NT2/D1 (cell line): Measurements from ENCODE around the gene TRIM68.

Experiments
- DNase-seq: peaks from one replicate; pipeline ENCODE4 v3.0.0-alpha.2; 2011; ENCODE audit warnings: low read depth, low spot score
- H3K27me3 ChIP-seq: 2 replicates; pipeline ENCODE4 v1.6.0; 2011; ENCODE audit warnings: mild to moderate bottlenecking; ENCODE audit not compliant: insufficient read length, insufficient read depth
- H3K36me3 ChIP-seq: 2 replicates; pipeline ENCODE4 v1.6.1; 2011; ENCODE audit warnings: mild to moderate bottlenecking, low read length, mixed read lengths; ENCODE audit not compliant: insufficient read depth, insufficient read length
- H3K4me1 ChIP-seq: 2 replicates; pipeline ENCODE4 v1.5.1; 2011; ENCODE audit not compliant: insufficient read depth, insufficient read length
- H3K4me3 ChIP-seq: 2 replicates; pipeline ENCODE4 v1.5.1; 2011; ENCODE audit warnings: low read depth; ENCODE audit not compliant: insufficient read length
- H3K9ac ChIP-seq: 2 replicates; pipeline ENCODE4 v1.6.0; 2011; ENCODE audit warnings: low read depth; ENCODE audit not compliant: insufficient read length
- H3K9me3 ChIP-seq: 2 replicates; pipeline ENCODE4 v1.5.1; 2011; ENCODE audit warnings: mild to moderate bottlenecking, low read length; ENCODE audit not compliant: insufficient read depth
- SUZ12 ChIP-seq: IDR thresholded peaks from 2 replicates; pipeline ENCODE4 v1.6.1; 2011; ENCODE audit not compliant: insufficient read length, insufficient read depth; ENCODE audit errors: extremely low read depth
- YY1 ChIP-seq: IDR thresholded peaks from 2 replicates; pipeline ENCODE4 v1.6.1; 2011; ENCODE audit not compliant: insufficient read length, insufficient read depth
- ZNF274 ChIP-seq: IDR thresholded peaks from 2 replicates; pipeline ENCODE4 v1.6.1; 2011; ENCODE audit warnings: mild to moderate bottlenecking, low read depth, low read length

The TRIM68 gene

GRCh38 chr11:4577761-4578160, 30.3 kb downstream of the TRIM68 start:
- no peak overlapping the region for H3K9ac ChIP-seq
- no peaks in the 10 kb centered on the region for H3K27me3 ChIP-seq
- no peak overlapping the region for H3K4me3 ChIP-seq
- H3K9me3 ChIP-seq: no peaks in the 10 kb centered on the region
- DNase-seq: no peak
- no peaks in the 10 kb centered on the region for H3K36me3 ChIP-seq
- H3K4me1 ChIP-seq: no peaks in the 10 kb centered on the region
- no peak for TF ChIP-seq SUZ12
- TF ChIP-seq YY1: no peak
- no peak for TF ChIP-seq ZNF274

DNA sequence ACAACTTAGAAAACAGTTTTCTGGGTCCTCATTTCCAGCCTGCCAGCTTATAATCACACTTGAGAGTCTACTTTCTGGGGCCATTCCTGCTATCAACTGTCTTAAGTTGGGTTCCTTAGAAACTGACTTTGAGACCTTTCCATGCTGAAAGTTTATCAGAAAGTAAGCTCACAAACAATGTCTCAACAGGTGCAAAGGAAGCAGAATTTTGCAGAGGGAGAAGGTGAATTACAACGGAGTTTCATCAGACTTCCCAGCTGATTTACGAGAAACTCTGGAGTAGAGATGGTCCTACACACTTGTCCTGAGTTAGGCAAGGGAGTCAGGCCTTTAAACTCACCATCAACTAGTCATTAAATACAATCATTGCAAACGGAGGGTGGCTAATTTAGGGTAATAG, 31.2 kb downstream of the TRIM68 start:
- DNase-seq: no peak
- Histone ChIP-seq H3K36me3 (no peaks in the 10 kb centered on the region), H3K4me3 (no peak overlapping the region), H3K27me3 (no peaks in the 10 kb centered on the region), H3K9ac (no peak overlapping the region), H3K4me1 (no peaks in the 10 kb centered on the region), H3K9me3 (no peaks in the 10 kb centered on the region)
- no peak for TF ChIP-seq SUZ12
- no peak for TF ChIP-seq YY1
- TF ChIP-seq ZNF274: no peak

- H3K27me3 ChIP-seq: no peaks in the 10 kb centered on the region
- no peak overlapping the region for H3K4me3 ChIP-seq
- H3K4me1 ChIP-seq: no peaks in the 10 kb centered on the region
- no peaks in the 10 kb centered on the region for H3K36me3 ChIP-seq
- H3K9me3 ChIP-seq: peaks cover 10% of the 10 kb centered on the region
- no peak for DNase-seq
- TF ChIP-seq SUZ12: no peak
- TF ChIP-seq YY1: no peak
- TF ChIP-seq ZNF274: no peak
- H3K9ac ChIP-seq: no peak overlapping the region
These were observed 39.0 kb downstream of the TRIM68 start for GRCh38 chr11:4569075-4569474.

DNA sequence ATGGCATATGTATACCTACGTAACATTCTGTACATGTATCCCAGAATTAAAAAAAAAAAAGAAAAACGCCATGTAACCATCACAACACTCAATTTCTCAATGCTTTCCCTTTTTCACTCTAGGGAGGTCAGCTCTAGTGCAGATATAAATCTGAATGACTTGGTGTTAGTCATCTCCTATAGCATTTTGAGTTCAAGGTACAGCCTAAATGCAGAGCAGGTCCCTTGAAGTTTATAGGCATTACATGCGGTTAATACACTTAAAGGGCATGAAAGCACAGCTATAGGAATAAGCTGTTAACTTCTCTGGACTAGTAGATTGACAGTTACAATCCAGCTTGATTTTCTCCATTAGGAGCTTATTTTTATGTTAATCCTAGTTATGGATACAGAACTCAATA, 42.7 kb downstream of the TRIM68 start:
- Histone ChIP-seq H3K36me3 (no peaks in the 10 kb centered on the region), H3K27me3 (no peaks in the 10 kb centered on the region), H3K9me3 (peaks cover 10% of the 10 kb centered on the region), H3K4me1 (no peaks in the 10 kb centered on the region), H3K9ac (no peak overlapping the region), H3K4me3 (no peak overlapping the region)
- DNase-seq: no peak
- TF ChIP-seq SUZ12: no peak
- TF ChIP-seq ZNF274: no peak
- no peak for TF ChIP-seq YY1

GRCh38 chr11:4560467-4560866, 47.6 kb downstream of the TRIM68 start:
- no peaks in the 10 kb centered on the region for H3K4me1 ChIP-seq
- H3K4me3 ChIP-seq: no peak overlapping the region
- no peaks in the 10 kb centered on the region for H3K36me3 ChIP-seq
- DNase-seq: no peak
- no peak overlapping the region for H3K9ac ChIP-seq
- H3K9me3 ChIP-seq: no peaks in the 10 kb centered on the region
- H3K27me3 ChIP-seq: no peaks in the 10 kb centered on the region
- TF ChIP-seq YY1: no peak
- no peak for TF ChIP-seq SUZ12
- no peak for TF ChIP-seq ZNF274

DNA sequence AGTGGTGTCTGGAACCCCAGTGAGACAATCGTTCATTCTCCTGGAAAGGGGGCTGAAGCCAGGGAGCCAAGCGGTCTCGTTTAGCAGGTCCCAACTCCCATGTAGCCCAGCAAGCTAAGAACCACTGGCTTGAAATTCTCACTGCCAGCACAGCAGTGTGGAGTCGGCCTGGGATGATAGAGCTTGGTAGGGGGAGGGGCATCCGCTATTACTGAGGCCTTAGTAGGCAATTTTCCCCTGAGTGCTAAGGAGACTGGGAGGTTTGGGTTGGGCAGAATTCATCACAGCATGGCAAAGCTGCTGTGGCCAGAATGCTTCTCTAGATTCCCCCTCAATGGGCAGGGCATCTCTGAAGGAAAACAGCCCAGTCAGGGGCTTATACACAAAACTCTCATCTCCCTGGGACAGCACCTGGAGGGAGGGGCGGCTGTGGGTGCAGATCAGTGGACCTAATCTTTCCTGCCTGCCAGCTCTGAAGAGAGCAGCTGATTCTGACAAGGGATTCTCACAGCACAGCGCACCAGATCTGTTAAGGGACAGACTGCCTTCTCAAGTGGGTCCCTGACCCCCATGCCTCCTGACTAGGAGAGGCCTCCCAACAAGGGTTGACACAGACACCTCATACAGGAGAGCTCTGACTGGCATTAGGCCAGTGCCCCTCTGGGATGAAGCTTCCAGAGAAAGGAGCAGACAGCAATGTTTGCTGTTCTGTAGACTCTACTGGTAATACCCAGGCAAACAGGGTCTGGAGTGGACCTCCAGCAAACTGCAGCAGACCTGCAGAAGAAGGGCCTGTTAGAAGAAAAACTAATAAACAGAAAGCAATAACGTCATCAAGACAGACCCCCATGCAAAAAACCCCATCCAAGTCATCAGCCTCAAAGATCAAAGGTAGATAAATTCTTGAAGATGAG, 48.2 kb downstream of the TRIM68 start:
- no peaks in the 10 kb centered on the region for H3K27me3 ChIP-seq
- DNase-seq: no peak

GRCh38 chr11:4551346-4551979, 56.6 kb downstream of the TRIM68 start:
- H3K9ac ChIP-seq: no peak overlapping the region
- peaks cover 10% of the 10 kb centered on the region; the same call in 1 of the 2 replicates for H3K9me3 ChIP-seq
- H3K4me1 ChIP-seq: no peaks in the 10 kb centered on the region
- no peak for DNase-seq
- no peak overlapping the region for H3K4me3 ChIP-seq
- H3K36me3 ChIP-seq: no peaks in the 10 kb centered on the region
- no peaks in the 10 kb centered on the region for H3K27me3 ChIP-seq
- TF ChIP-seq ZNF274: no peak
- no peak for TF ChIP-seq SUZ12
- no peak for TF ChIP-seq YY1

More for the DNA sequence above, 48.2 kb downstream of the TRIM68 start:
- Histone ChIP-seq H3K4me3 (no peak overlapping the region), H3K9ac (no peak overlapping the region), H3K9me3 (no peaks in the 10 kb centered on the region), H3K36me3 (no peaks in the 10 kb centered on the region), H3K4me1 (no peaks in the 10 kb centered on the region)
- TF ChIP-seq YY1 (no peak), SUZ12 (no peak), ZNF274 (no peak)
